Measurements from ENCODE around the gene PCDHB10.

PCDHB10 gene

DNA sequence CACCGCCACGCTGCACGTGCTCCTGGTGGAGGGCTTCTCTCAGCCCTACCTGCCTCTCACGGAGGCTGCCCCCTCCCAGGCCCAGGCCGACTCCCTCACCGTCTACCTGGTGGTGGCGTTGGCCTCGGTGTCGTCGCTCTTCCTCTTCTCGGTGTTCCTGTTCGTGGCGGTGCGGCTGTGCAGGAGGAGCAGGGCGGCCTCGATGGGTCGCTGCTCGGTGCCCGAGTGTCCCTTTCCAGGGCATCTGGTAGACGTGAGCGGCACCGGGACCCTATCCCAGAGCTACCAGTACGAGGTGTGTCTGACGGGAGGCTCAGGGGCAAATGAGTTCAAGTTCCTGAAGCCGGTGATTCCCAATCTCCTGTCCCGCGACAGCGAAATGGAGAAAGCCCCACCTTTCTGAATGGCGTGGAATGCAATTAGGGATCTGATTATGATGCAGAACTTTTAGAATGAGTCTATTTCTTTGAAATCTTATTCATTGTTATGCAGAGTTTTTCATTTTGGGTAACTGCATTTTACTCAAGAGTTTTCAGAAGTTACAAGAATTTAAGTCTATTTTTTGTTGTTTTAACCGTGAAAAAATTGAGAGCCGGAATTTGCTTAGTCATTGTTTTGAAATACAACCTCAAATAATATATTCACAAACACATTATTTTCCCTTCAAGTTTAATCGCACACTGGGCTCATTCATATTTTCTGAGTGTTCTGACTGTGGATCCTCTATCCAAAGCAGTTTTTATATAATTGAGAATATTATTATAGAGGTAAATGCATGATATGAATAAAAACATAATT is 44.6 kb downstream of the PCDHB10 start:
- no peak for DNase-seq (ENCODE audit: low read depth in 2 of 2, low spot score in 1 of 2)

- no peak for DNase-seq (ENCODE audit: low read depth in 2 of 2, low spot score in 1 of 2)
Observed at GRCh38 chr5:141241496-141241895, 49.3 kb downstream of the PCDHB10 start.
